B cell (primary cell): ENCODE results near the gene FAM53B. TPM values are rescaled to one million over a fixed set of nuclear protein-coding genes. Genes with fewer than 3 reads are reported as not detected.
A peak's percentile ranks its signal among the peaks of the same experiment; 100 is the strongest.
"Not testable (repeated sequence)": the region's sequence is repeated elsewhere in the genome, so short reads cannot be mapped to it uniquely, and the experiment has no call there.

ENCODE experiments used
- ATAC-seq: fragments of 200-7000 bp; cut with Tn5 transposase; one replicate; pipeline ENCODE4 v1.10.0; 2021; ENCODE audit warnings: low read depth, mild to moderate bottlenecking, moderate number of reproducible peaks, moderate library complexity
- CTCF ChIA-PET: fragments of 350-600 bp; sonication (Branson Sonifier 250); formaldehyde crosslinking; loops from one replicate; lab custom pipeline; 2021; ENCODE audit warnings: antibody characterized with exemption, inconsistent platforms; lab: Charles Lee
- POLR2A ChIA-PET: fragments of 350-600 bp; sonication (Branson Sonifier 250); formaldehyde crosslinking; loops from one replicate; lab custom pipeline; 2021; ENCODE audit warnings: antibody characterized with exemption; lab: Charles Lee
- DNase-seq: peaks from one replicate; pipeline ENCODE4 v3.0.0; 2013
- H2AFZ ChIP-seq: 2 replicates; pipeline ENCODE4 v1.6.1; 2012; ENCODE audit warnings: mild to moderate bottlenecking, low read depth, low read length; ENCODE audit not compliant: insufficient read depth, poor library complexity, severe bottlenecking
- H3K27ac ChIP-seq, 2 donors: 1 replicate in 1 of 2; 2 replicates in 1 of 2; pipeline ENCODE4 v1.5.1; 2012 to 2013; ENCODE audit warnings: low read length in 2 of 2, mild to moderate bottlenecking in 2 of 2, moderate library complexity in 1 of 2
- H3K27me3 ChIP-seq, 4 experiments: fragments of 200-600 bp in 1 of 4; sonication (generic) in 1 of 4; replicated peaks in 1 of 4; 1 replicate in 2 of 4; 2 replicates in 2 of 4; pipeline versions ENCODE4 v1.6.1 to v1.7.0; 2013 to 2016; ENCODE audit warnings: low read length in 3 of 4, mild to moderate bottlenecking in 2 of 4, mixed read lengths in 1 of 4, moderate library complexity in 1 of 4; ENCODE audit not compliant: insufficient read depth in 4 of 4, control insufficient read depth in 3 of 4; ENCODE audit errors: control extremely low read depth in 1 of 4
- H3K36me3 ChIP-seq, 2 experiments: replicated peaks in 1 of 2; 1 replicate in 1 of 2; 2 replicates in 1 of 2; pipeline versions ENCODE4 v1.6.1 to v1.7.1; 2013; ENCODE audit warnings: low read length in 1 of 2; ENCODE audit not compliant: insufficient read depth in 2 of 2, control insufficient read depth in 1 of 2; ENCODE audit errors: control extremely low read depth in 1 of 2, extremely low read depth in 1 of 2
- H3K4me1 ChIP-seq, 2 donors: fragments of 200-600 bp in 1 of 2; sonication (generic) in 1 of 2; 1 replicate in 1 of 2; 2 replicates in 1 of 2; pipeline versions ENCODE4 v1.5.1 to v1.6.1; 2013 to 2017; ENCODE audit warnings: low read length in 2 of 2; ENCODE audit not compliant: control insufficient read depth in 2 of 2, insufficient read depth in 2 of 2
- H3K4me2 ChIP-seq: replicated peaks from 2 replicates; pipeline ENCODE3; 2012; ENCODE audit warnings: mild to moderate bottlenecking, low read depth, low read length; ENCODE audit not compliant: poor library complexity, severe bottlenecking
- H3K4me3 ChIP-seq, 5 experiments: fragments of 200-600 bp in 1 of 5; sonication (generic) in 1 of 5; 1 replicate in 3 of 5; 2 replicates in 2 of 5; pipeline versions ENCODE4 v1.5.1 to v1.7.0; 2011 to 2016; ENCODE audit warnings: low read length in 4 of 5, mild to moderate bottlenecking in 4 of 5, low read depth in 2 of 5, control low read depth in 1 of 5, moderate library complexity in 1 of 5; ENCODE audit not compliant: insufficient read depth in 1 of 5; ENCODE audit errors: control extremely low read depth in 1 of 5, extremely low read depth in 1 of 5
- H3K79me2 ChIP-seq: fragments of 200-600 bp; sonication (generic); one replicate; pipeline ENCODE4 v1.6.0; 2016; ENCODE audit warnings: low read length; ENCODE audit not compliant: control insufficient read depth, insufficient read depth
- H3K9ac ChIP-seq: fragments of 200-600 bp; sonication (generic); 2 replicates; pipeline ENCODE4 v1.6.1; 2017; ENCODE audit warnings: mild to moderate bottlenecking, low read length, moderate library complexity
- H3K9me3 ChIP-seq, 3 donors: one replicate each; pipeline versions ENCODE4 v1.6.1 to v1.7.1; 2013; ENCODE audit warnings: low read length in 2 of 3; ENCODE audit not compliant: control insufficient read depth in 2 of 3, insufficient read depth in 1 of 3; ENCODE audit errors: control extremely low read depth in 1 of 3
- H4K20me1 ChIP-seq: 2 replicates; pipeline ENCODE4 v1.6.0; 2012; ENCODE audit warnings: mild to moderate bottlenecking, low read length; ENCODE audit not compliant: insufficient read depth, control insufficient read depth, poor library complexity, severe bottlenecking
- H3K27ac Mint-ChIP-seq: one replicate; pipeline ENCODE4 v1.8.0; 2021; ENCODE audit warnings: mixed read lengths
- H3K27me3 Mint-ChIP-seq: one replicate; pipeline ENCODE4 v1.8.0; 2021; ENCODE audit warnings: mixed read lengths
- H3K4me1 Mint-ChIP-seq: one replicate; pipeline ENCODE4 v1.8.0; 2021; ENCODE audit warnings: mixed read lengths
- H3K4me3 Mint-ChIP-seq: one replicate; pipeline ENCODE4 v1.8.0; 2021; ENCODE audit warnings: mixed read lengths
- H3K9me3 Mint-ChIP-seq: one replicate; pipeline ENCODE4 v1.8.0; 2022; ENCODE audit warnings: mixed read lengths; ENCODE audit not compliant: insufficient read depth
- EZH2 ChIP-seq: IDR thresholded peaks from 2 replicates; pipeline ENCODE4 v1.6.1; 2012; ENCODE audit warnings: borderline replicate concordance, low read depth, mild to moderate bottlenecking, moderate library complexity, low read length; ENCODE audit not compliant: insufficient read depth, poor library complexity, severe bottlenecking
- WGBS: methylation state at CpG from one replicate; pipeline ENCODE4 v1.1.5; 2013; ENCODE audit warnings: missing lambda C conversion rate; ENCODE audit not compliant: insufficient coverage; 5-methylcytosine and 5-hydroxymethylcytosine counted together
- intact Hi-C: fragments of 100-400 bp; cut with micrococcal nuclease; formaldehyde crosslinking; loops from one replicate; pipeline ENCODE4 v1.10.0; 2022
- polyA plus RNA-seq: library from polyadenylated mRNA; depleted of rRNA; stranded (reverse); fragments of >200 nt; gene quantifications from 2 replicates; pipeline ENCODE4 v1.2.3, GENCODE V29; 2012
- total RNA-seq, 2 donors: library from RNA; stranded (reverse); fragments of 120-200 nt in 1 of 2; gene quantifications; 1 replicate in 1 of 2; 2 replicates in 1 of 2; pipeline versions ENCODE4 v1.2.3 to v1.2.4, GENCODE V29; 2013 to 2022
- TF ChIP-seq, protein P1 (sequence below): fragments of 200-600 bp; IDR thresholded peaks from one replicate; pipeline ENCODE4 v1.8.0; 2022; ENCODE audit warnings: antibody characterized with exemption, mild to moderate bottlenecking

Gene FAM53B
- total and polyA plus RNA-seq, 2 donors (not counting 1 experiment from before 2014, with no cell fraction given): 51.2 to 186 TPM

DNA sequence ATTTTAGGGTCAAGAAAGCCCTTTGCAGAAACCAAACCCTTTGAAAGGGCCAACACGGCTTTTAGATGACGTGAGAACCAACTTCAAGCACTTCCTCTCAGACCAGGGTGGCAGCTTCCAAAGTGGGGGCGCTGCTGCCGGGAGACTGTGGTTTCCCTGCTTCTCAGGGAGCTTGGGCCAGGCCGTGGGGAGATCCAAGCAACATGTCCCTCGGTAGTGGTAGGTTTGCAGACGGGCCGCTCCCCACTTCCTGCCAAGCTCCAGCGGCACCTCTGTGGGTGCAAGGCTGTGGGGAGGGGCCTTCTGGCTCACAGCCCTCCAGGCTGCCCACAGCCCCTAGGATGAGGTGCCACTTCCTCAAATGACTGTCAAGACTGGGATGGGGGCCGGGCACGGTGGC is 132.4 kb downstream of the FAM53B start:
- peak overlapping the region; percentile 67 for H3K4me2 ChIP-seq
- CTCF ChIA-PET: interaction anchor here (1.0 to 5.1 kb wide), 7 partner anchors 9 to 130 kb away, joined by 3 to 26 read pairs (median 7); no protein-coding TSS in a partner anchor

DNA sequence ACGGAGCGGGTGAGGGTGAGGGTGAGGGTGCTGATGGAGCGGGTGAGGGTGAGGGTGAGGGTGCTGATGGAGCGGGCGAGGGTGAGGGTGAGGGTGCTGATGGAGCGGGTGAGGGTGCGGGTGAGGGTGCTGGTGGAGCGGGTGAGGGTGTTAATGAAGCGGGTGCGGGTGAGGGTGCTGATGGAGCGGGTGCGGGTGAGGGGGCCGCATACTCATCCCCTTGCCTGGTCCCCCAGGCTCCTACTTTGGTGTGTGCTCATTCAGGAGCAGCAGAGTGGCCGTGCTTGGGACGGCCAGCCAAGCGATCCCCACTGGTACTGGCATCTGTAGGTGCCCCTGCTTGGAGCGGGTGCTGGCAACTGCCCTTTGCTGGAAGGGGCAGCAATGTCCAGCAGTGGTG is 133.3 kb downstream of the FAM53B start:
- peak overlapping the region; percentile 22 for H3K9ac ChIP-seq
- not testable (repeated sequence) for H2AFZ ChIP-seq, H4K20me1 ChIP-seq, H3K9me3 Mint-ChIP-seq, H3K4me3 Mint-ChIP-seq, H3K27me3 ChIP-seq, H3K4me3 ChIP-seq, H3K27me3 Mint-ChIP-seq, DNase-seq, H3K9me3 ChIP-seq, ATAC-seq
- intact Hi-C loops: loop anchor here (1.0 to 10.0 kb wide), 2 partner anchors 8 to 146 kb away; partner anchors contain the start of gene LHPP
- H3K36me3 ChIP-seq: peaks cover 0 to 15% of the 10 kb centered on the region in 2 experiments
- POLR2A ChIA-PET: interaction anchor here (1.3 to 11.6 kb wide), 3 partner anchors 8 to 66 kb away, joined by 4 to 163 read pairs (median 5); no protein-coding TSS in a partner anchor
- CTCF ChIA-PET: interaction anchor here (2.1 to 2.9 kb wide), 3 partner anchors 10 to 104 kb away, joined by 4 to 15 read pairs (median 7); no protein-coding TSS in a partner anchor
- Mint-ChIP-seq H3K4me1 (peaks cover 75% of the 10 kb centered on the region), H3K27ac (peak overlapping the region; percentile 90)
- H3K27ac ChIP-seq: peak overlapping the region; percentile 86 to 97
- H3K79me2 ChIP-seq: peaks cover 87% of the 10 kb centered on the region
- H3K4me2 ChIP-seq: peak overlapping the region; percentile 67
- peaks cover 75 to 95% of the 10 kb centered on the region in 2 donors for H3K4me1 ChIP-seq
- WGBS: 97% methylated on average over 9 of the region's 17 CpGs

More for the DNA sequence above, 132.4 kb downstream of the FAM53B start:
- no peaks in the 10 kb centered on the region for H3K27me3 ChIP-seq
- ATAC-seq (peak; percentile 8), DNase-seq (peak; percentile 68)
- H3K9me3 Mint-ChIP-seq: no peaks in the 10 kb centered on the region
- TF ChIP-seq EZH2: no peak
- TF ChIP-seq, protein P1, sequence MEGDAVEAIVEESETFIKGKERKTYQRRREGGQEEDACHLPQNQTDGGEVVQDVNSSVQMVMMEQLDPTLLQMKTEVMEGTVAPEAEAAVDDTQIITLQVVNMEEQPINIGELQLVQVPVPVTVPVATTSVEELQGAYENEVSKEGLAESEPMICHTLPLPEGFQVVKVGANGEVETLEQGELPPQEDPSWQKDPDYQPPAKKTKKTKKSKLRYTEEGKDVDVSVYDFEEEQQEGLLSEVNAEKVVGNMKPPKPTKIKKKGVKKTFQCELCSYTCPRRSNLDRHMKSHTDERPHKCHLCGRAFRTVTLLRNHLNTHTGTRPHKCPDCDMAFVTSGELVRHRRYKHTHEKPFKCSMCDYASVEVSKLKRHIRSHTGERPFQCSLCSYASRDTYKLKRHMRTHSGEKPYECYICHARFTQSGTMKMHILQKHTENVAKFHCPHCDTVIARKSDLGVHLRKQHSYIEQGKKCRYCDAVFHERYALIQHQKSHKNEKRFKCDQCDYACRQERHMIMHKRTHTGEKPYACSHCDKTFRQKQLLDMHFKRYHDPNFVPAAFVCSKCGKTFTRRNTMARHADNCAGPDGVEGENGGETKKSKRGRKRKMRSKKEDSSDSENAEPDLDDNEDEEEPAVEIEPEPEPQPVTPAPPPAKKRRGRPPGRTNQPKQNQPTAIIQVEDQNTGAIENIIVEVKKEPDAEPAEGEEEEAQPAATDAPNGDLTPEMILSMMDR: no peak
- peaks cover 87% of the 10 kb centered on the region for H3K79me2 ChIP-seq
- H3K4me1 Mint-ChIP-seq: peaks cover 77% of the 10 kb centered on the region
- peak overlapping the region; percentile 90 for H3K27ac Mint-ChIP-seq
- peak overlapping the region; percentile 22 for H3K9ac ChIP-seq
- no peaks in the 10 kb centered on the region for H4K20me1 ChIP-seq
- peaks cover 75 to 95% of the 10 kb centered on the region in 2 donors for H3K4me1 ChIP-seq
- no peaks in the 10 kb centered on the region for H3K27me3 Mint-ChIP-seq
- H2AFZ ChIP-seq: peak overlapping the region; percentile 36
- peaks cover 0 to 24% of the 10 kb centered on the region in 2 experiments for H3K36me3 ChIP-seq
- H3K9me3 ChIP-seq: peaks cover 0 to 9% (median 0%) of the 10 kb centered on the region in 3 donors
- POLR2A ChIA-PET: interaction anchor here (0.6 to 11.6 kb wide), 9 partner anchors 9 to 129 kb away, joined by 3 to 163 read pairs (median 4); no protein-coding TSS in a partner anchor
- intact Hi-C loops: loop anchor here (1.0 to 10.0 kb wide), 3 partner anchors 8 to 147 kb away; partner anchors contain the start of gene LHPP
- H3K4me3 Mint-ChIP-seq: peak overlapping the region; percentile 73
- peak overlapping the region; percentile 86 to 97 for H3K27ac ChIP-seq
- 4% methylated on average over 11 of the region's 11 CpGs for WGBS
- peak overlapping the region in 1 of 5 experiments; percentile 18 for H3K4me3 ChIP-seq

DNA sequence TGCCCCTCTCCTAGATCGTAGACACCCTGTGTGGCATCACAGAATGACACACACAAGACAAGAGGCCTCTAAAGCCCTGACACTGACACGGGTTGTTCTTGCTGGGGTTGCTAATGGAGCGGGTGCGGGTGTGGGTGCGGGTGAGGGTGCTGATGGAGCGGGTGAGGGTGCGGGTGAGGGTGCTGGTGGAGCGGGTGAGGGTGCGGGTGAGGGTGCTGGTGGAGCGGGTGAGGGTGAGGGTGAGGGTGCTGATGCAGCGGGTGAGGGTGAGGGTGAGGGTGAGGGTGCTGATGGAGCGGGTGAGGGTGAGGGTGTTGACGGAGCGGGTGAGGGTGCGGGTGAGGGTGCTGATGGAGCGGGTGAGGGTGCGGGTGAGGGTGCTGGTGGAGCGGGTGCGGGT is 134.0 kb downstream of the FAM53B start:
- H3K27me3 ChIP-seq, DNase-seq, H4K20me1 ChIP-seq, H3K4me3 ChIP-seq, ATAC-seq, H2AFZ ChIP-seq, H3K27me3 Mint-ChIP-seq, H3K9ac ChIP-seq, H3K9me3 Mint-ChIP-seq, CTCF ChIA-PET, H3K9me3 ChIP-seq, H3K4me2 ChIP-seq: not testable (repeated sequence)
- Mint-ChIP-seq H3K27ac (peak overlapping the region; percentile 86), H3K4me1 (peaks cover 76% of the 10 kb centered on the region), H3K4me3 (peak overlapping the region; percentile 52)
- 100% methylated on average over 7 of the region's 19 CpGs for WGBS
- peaks cover 75 to 95% of the 10 kb centered on the region in 2 donors for H3K4me1 ChIP-seq
- intact Hi-C loops: loop anchor here (10.0 kb wide), 1 partner anchor 145 kb away; the partner anchor contains the start of gene LHPP
- POLR2A ChIA-PET: interaction anchor here (1.8 kb wide), 1 partner anchor 9 kb away, joined by 5 read pairs; no protein-coding TSS in a partner anchor
- H3K79me2 ChIP-seq: peaks cover 87% of the 10 kb centered on the region
- peaks cover 0 to 12% of the 10 kb centered on the region in 2 experiments for H3K36me3 ChIP-seq
- peak overlapping the region in 1 of 2 donors; percentile 53 for H3K27ac ChIP-seq
